ENCODE data around the gene ZNF514. TPM values are rescaled to one million over a fixed set of nuclear protein-coding genes. Genes with fewer than 3 reads are reported as not detected.
A peak's percentile ranks its signal among the peaks of the same experiment; 100 is the strongest.

The ZNF514 gene
- total RNA-seq, result 10 to 100 TPM; 12.8 to 15.6 TPM

DNA sequence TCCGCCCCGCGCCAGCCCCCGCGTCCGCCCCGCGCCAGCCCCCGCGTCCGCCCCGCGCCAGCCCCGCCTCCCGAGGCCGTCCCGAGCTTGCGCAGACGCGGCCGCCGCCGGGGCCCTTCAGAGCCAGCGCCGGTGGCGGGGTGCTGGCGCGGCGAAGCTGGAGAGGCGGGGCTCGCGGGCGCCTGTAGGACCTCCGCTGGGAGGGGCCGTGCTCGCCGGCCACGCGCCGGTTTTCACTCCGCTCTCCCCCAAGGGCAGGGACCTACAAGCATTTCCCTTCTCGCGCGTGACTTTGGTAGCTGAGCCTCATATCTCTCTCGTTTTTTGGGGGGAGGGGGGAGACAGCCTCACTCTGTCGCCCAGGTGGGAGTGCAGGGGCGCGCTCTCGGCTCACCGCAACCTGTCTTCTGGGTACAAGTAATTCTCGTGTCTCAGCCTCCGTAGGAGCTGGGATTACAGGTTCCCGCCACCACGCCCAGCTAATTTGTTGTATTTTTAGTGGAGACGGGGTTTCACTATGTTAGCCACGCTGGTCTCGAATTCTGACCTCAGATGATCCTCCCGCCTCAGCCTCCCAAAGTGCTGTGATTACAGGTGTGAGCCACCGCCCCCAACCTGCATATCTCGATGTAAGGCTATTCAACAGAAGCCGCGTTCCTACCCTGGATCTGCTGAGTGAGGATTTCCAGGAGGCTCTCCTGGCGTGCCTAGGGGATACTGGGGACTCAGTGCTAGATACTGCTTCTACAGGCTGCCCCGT lies at the start of gene ZNF514:
ZNF514 (minus strand) TSS at position 159 of the 760 bp plus-strand sequence. CDS start 6,595 bp downstream, outside the sequence.
- peak; percentile 78 for DNase-seq
- H3K27ac ChIP-seq, result peak within 1 kb of the TSS; percentile 61
- TF ChIP-seq CTCF (IDR thresholded peaks at IDR 0.05), result no peak
- H3K4me1 ChIP-seq, result peaks cover 14% of the 10 kb centered on the region
- H3K4me3 ChIP-seq, result peak within 1 kb of the TSS; percentile 84
- peak within 1 kb of the TSS; percentile 83 to 87 for H3K9ac ChIP-seq (ENCODE audit: low read depth in 2 of 2, low read length in 2 of 2)
- H3K9me3 ChIP-seq, result no peaks in the 10 kb centered on the region
- no peaks in the 10 kb centered on the region for H3K27me3 ChIP-seq
- intact Hi-C loops (cut with DNase I), result loop anchor here (5.0 kb wide), 1 partner anchor 38 kb away; the partner anchor contains the start of gene MRPS5
- peaks cover 4% of the 10 kb centered on the region for H3K36me3 ChIP-seq

- DNase-seq, result no peak
- intact Hi-C loops (cut with DNase I), result loop anchor here (5.0 kb wide), 1 partner anchor 41 kb away; the partner anchor contains the start of gene ZNF2
- no peaks in the 10 kb centered on the region for H3K36me3 ChIP-seq
- peak overlapping the region; percentile 48 to 64 for H3K9ac ChIP-seq (ENCODE audit: low read depth in 2 of 2, low read length in 2 of 2)
- no peaks in the 10 kb centered on the region for H3K4me1 ChIP-seq
- no peak for TF ChIP-seq CTCF (IDR thresholded peaks at IDR 0.05)
- no peaks in the 10 kb centered on the region for H3K27me3 ChIP-seq
- H3K27ac ChIP-seq, result no peak overlapping the region
- H3K4me3 ChIP-seq, result peak overlapping the region; percentile 57
- no peaks in the 10 kb centered on the region for H3K9me3 ChIP-seq
These were observed 48.5 kb upstream of the ZNF514 start for GRCh38 chr2:95208106-95208505.

GRCh38 chr2:95207111-95207961 lies 47.7 kb upstream of the ZNF514 start, which contains the start of gene ZNF892:
TSS of gene ZNF892 (plus strand) at chr2:95207521. CDS start at chr2:95207816, 295 bp downstream.
- DNase-seq, result peak; percentile 94
- no peaks in the 10 kb centered on the region for H3K4me1 ChIP-seq
- H3K36me3 ChIP-seq, result no peaks in the 10 kb centered on the region
- peak within 1 kb of the TSS; percentile 57 for H3K4me3 ChIP-seq
- no peaks in the 10 kb centered on the region for H3K27me3 ChIP-seq
- peak within 1 kb of the TSS; percentile 48 to 64 for H3K9ac ChIP-seq (ENCODE audit: low read depth in 2 of 2, low read length in 2 of 2)
- H3K27ac ChIP-seq, result peak within 1 kb of the TSS; percentile 79
- no peaks in the 10 kb centered on the region for H3K9me3 ChIP-seq
- TF ChIP-seq CTCF (IDR thresholded peaks at IDR 0.05), result no peak
- intact Hi-C loops (cut with DNase I), result loop anchor here (5.0 kb wide), 1 partner anchor 40 kb away; the partner anchor contains the start of gene ZNF2

GRCh38 chr2:95206096-95206495 lies 46.4 kb upstream of the ZNF514 start:
- TF ChIP-seq CTCF (IDR thresholded peaks at IDR 0.05), result no peak
- Histone ChIP-seq H3K4me1 (no peaks in the 10 kb centered on the region), H3K4me3 (no peak overlapping the region), H3K9ac (ENCODE audit: low read depth in 2 of 2, low read length in 2 of 2) (no peak overlapping the region), H3K36me3 (no peaks in the 10 kb centered on the region), H3K9me3 (no peaks in the 10 kb centered on the region), H3K27me3 (no peaks in the 10 kb centered on the region), H3K27ac (no peak overlapping the region)
- intact Hi-C loops (cut with DNase I), result loop anchor here (5.0 kb wide), 1 partner anchor 39 kb away; the partner anchor contains the start of gene ZNF2
- DNase-seq, result no peak

DNA sequence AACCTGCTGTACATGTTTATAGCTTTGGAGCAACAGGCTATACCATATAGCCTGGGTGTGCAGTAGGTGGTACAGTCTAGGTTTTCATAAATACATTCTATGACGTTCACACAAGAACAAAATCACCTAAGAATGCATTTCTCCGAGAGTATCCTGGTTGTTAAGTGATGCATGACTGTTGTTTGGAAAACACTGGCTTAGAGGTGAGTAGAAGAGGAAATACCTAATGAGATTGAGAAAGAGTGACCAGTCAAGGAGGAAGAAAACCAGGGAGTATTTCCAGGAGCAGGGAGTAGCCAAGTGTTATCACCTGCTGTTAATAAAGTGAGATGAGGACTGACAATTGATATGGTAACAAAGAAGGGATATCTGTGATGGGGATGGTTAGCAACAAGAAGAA lies 44.7 kb upstream of the ZNF514 start:
- Histone ChIP-seq H3K27me3 (no peaks in the 10 kb centered on the region), H3K4me3 (no peak overlapping the region), H3K4me1 (no peaks in the 10 kb centered on the region), H3K9me3 (no peaks in the 10 kb centered on the region), H3K27ac (no peak overlapping the region), H3K9ac (ENCODE audit: low read depth in 2 of 2, low read length in 2 of 2) (no peak overlapping the region), H3K36me3 (no peaks in the 10 kb centered on the region)
- intact Hi-C loops (cut with DNase I), result no loop called here
- DNase-seq, result no peak
- TF ChIP-seq CTCF (IDR thresholded peaks at IDR 0.05), result no peak
